CD4-positive, alpha-beta T cell treated with Interleukin-1 beta for 1 hour (primary cell): Measurements from ENCODE around the gene MRGPRD.

Experiments used
- DNase-seq, 2 donors: peaks; one replicate each; pipeline ENCODE4 v3.0.0-alpha.2; 2020 to 2022

MRGPRD gene, protein sequence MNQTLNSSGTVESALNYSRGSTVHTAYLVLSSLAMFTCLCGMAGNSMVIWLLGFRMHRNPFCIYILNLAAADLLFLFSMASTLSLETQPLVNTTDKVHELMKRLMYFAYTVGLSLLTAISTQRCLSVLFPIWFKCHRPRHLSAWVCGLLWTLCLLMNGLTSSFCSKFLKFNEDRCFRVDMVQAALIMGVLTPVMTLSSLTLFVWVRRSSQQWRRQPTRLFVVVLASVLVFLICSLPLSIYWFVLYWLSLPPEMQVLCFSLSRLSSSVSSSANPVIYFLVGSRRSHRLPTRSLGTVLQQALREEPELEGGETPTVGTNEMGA

DNA sequence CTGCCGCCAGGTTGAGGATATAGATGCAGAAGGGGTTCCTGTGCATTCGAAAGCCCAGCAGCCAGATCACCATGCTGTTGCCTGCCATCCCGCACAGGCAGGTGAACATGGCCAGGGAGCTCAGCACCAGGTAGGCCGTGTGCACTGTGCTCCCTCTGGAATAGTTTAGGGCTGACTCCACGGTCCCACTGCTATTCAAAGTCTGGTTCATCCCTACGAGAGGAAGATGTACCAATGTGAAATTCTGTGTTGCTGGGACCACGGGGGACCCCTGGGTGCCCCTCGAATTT, at the start of gene MRGPRD:
Gene MRGPRD (minus strand): TSS at position 211 of the 290 bp plus-strand sequence. CDS start 0 bp downstream, at position 211.
- DNase-seq = no peak

DNA sequence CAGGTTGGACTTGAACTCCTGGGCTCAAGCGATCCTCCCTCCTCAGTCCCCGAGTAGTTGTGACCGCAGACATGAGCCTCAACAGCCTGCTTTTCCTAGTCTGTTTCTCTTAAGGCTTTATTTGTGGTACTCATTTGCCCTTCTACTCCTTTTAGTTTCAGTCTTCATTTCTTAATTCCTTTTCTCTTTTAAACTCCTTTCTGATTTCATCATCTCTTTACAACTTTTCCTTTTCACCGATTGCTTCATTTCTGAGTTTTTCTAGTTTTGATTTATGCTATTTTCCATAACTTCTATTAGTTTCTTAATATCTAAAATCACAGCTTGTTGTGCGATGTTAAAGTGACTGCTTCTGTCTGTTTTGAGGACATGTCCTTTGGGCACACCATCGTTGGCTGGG, 49.5 kb upstream of the MRGPRD start:
- DNase-seq = no peak

DNA sequence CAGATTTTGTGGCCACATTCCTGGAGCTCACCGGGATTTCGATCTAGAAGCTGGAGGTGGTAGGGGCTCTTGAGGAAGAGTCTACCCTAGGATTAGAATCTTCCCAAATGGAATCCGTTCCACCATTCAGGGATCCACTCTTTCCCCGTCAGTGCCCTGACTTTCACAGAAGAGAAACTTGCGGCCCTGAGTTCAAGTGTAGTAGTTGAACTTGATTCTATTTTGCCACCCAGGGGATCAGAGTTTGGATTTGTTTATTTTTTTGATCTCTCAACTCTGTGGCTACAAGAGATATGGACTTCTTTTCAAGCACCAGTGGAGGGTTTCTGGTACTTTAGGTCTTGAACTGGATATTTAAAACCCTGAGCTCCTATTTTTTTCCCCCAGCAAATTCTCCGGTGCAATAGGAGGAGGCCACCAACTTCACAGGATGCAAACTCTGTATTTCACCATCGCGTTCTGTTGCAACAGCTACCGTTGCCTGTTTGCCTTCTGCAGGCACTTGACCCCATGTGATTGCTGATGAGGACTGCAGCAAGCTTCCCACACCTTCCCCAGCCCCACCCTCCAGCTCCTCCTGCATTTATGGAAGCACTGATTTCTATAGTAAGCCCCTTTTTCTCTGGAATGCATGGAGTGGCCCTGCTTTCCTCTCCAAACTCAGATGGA, 47.1 kb upstream of the MRGPRD start:
- no peak for DNase-seq

DNA sequence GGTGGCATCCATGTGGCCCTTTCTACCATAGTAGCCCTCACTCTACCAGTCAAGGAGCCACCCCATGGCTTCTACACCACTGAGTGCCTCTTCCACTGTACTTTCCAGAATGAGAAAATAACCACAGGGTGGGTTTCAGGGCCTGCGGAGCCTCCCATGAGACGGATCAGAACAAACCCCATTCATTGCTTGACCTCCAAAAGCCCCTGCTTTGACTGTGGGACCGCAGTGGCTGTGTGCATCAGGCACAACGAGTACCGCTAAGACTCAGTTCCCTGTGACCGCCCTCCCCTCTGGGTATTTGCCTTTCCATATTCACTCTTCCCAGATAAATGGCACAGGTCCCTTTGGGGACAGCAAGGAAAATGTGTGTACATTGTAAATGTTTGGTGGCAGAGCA, 43.7 kb upstream of the MRGPRD start:
- no peak for DNase-seq

DNA sequence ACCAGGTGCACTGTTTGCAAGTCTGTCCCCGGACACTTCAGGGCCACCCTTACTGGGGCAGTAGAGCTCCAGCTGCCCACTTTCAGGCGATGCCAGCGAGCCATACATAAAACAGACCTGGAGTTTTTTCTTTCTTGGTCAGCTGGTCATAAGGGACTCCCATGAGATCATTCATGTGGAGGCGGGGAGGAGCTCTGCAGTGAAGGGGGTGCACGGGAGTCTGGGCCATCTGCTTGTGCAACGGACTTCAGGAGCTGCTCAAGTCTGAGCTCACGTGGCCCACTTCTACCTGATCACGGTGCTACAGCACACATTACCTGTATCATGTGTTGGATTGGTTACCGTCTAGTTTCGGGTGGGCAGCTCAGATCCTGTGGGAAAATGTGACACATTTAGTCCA, 41.5 kb upstream of the MRGPRD start:
- DNase-seq = no peak

DNA sequence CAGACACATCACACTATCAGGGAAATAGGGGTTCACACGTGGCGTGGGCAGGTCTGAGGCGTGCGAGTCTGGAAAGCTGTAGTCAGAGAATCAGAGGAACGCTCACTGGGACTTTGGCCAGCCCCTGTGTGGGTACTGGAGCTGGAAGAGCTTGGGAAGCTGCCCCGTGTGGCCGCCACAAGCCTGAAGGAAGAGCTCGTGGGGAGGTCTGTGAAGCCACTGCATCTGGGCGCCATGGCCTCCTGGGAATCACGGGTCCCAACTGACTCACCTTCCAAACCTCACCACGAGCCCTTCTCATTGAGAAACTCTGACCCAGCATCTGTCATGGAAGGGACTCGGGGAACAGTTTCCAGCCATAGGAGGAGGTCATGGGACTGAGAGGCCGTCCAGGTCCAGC, 38.1 kb upstream of the MRGPRD start:
- no peak for DNase-seq

DNA sequence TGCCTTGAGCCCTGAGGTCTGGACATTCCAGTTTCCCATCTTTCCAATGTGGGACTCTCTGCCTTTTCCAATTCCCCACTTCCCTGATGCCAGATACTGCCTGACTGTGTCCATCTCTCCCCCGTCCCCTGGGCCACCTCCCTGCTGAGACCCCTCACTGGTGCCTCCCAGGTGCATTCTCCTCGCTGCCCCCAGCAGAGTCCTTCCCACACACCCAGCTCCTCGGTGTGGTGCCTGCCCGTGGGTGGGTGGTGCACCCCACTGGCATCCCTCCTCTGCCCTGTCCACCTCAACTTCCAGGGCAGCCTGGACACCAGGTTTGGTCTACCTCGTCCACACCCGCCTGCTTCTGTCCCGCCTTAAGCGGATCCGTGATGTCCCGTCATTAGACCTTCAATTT, 37.2 kb upstream of the MRGPRD start:
- DNase-seq = no peak

DNA sequence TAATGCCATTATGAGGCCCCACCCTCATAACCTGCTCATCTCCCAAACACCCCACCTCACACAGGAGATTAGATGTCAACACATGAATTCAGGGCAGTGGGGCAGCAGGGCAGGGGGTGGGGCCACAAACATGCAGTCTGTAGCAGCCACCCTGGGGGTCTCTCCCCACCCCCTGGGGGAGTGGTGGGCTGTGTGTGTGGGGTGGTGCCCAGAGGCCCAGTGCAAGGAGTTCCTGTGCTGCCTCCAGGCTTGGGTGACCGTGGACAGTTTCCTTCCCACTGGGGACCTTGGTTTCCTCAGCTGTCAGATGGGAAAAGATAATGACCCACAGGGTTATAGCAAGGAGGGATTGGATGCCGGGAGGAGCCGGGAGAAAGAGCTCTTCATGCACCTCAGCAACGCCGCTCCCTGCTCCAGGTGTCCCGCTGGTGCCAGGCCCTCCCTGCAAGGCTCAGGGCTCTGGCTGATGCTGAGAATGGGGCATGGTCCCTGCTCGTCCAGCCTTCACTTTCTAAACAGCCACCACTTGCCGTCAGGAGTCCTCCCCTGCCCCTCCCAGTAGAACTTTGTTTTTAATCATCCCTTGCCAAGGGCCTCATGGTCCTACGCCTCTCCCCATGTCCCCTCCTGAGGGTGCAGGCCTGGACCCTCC, 34.2 kb upstream of the MRGPRD start:
- no peak for DNase-seq

DNA sequence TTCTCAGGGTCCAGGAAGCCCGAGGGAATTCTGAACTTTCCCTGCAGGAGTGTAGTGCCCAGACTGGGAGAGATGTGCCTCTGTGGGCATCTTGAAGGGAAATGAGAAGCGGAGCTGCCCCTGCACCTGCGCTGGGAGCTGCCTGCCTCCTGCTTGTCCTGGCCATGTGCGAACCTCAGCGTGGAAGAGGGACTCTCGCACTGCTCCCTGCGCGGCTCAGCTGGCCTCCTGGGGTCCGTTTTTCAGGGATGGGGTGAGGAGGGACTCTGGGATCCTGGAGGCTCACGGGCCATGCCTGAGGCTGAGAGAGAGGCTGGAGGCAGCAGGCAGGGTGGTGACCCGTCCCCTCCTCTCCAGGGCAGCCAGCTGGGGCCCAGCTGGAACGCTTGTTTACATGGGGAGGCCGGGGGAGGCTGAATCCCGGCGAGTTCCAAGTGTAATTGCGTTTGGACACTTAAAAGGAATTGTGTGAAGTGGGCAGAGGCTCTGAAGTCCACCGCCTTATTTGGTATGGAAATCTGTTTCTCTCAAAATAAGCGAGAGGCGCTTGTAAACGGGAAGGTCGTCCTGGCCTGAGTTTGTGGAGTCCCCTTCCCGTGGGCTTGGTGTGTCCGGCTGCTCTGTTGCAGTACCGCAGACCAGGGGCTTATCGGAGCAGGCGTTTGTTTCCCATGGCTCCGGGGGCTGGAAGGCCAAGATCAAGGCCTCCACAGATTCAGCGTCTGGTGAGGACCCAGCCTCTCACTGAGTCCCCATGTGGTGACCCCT, 33.5 kb upstream of the MRGPRD start:
- no peak for DNase-seq

DNA sequence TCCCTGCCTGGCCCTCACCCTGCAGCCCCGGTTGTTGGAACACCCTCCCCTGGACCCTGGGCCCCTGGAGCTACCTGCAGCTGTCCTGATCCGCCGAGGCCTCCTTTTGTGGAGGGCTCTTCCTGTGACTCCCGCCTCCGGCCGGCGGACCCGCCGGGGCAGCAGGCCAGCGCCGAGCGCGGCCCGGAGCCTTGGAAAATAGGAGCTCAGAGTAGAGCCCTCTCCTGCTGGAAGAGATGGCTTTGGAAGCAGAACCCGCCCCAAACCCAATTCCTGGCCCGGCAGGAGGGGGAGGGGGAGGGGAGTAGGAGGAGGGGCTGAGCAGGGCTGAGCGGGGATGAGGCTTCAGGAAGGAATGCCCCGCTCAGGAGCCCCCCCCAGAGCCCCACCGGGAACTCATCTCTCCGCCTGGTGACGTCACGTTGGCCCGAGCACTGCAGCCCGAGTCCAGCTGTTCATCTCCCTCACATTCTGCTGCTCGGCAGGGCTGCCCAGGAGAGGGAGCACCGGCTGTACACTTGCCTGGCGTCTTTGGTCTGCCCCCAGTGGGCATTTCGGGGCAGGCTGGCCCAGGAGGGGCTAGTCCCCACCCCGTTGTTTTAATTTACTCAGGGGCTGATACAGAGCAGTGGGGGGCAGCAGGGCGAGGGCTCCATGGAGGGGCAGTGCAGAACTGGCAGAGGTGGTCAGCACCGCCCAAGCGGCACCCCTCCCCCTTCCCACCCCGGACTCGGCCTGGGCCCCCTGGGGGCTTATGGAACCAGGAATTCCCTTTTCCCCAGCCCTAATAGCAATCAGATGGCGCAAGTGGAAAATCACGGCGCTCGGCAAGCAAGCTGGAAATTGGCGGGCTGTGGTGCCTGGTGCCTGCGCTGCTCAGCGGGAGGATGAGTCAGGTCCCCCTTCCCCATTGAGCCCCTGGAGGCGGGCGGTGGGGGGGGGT, 32.5 kb upstream of the MRGPRD start, which contains the start of gene MRGPRF:
Gene MRGPRF (minus strand): TSS at position 238 of the 943 bp plus-strand sequence. CDS start 3,345 bp downstream, outside the sequence.
- DNase-seq = no peak

DNA sequence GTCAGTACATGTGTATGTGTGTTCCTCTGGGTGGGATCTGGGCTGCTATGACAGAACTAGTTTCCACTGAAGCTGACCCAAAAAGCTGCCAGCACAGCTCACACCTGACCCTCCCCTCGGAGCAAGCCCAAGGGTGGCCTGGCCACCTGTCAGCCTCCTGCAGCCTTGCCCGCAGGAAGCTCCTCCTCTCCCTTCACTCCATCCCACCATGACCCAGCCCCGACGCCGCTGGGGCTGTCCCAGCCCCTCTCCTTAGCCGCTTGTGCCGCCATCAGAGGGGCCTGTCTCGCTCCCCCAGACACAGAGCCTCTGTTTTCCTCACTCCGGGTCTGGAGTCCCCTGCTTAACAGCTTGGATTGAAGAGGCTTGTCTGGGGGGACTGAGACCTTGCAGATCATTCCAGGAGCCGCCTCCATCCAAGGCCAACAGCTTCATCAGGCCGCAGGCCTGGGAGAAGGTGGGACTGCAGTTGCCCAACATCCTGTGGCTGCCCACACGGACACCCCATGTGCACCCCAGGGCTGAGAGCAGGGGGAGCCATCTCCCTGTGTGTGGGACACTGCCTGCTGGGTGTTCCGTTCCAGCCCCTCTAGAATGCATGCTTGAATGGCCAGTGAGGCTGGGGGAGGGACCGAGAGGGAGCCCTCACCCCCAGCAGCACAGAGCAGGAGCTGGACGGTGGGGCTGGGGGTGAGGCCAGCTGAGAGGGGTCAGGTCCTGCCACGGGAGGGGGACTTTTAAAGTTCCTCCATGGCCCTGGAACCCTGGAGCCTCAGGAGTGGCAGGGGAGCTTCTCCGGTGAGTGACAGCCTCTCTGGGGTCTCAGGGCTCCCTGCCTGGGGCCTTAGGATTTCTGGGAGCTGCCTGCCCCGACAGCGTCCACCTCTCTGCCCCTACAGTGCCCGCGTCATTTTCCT, 31.6 kb upstream of the MRGPRD start:
- no peak for DNase-seq

DNA sequence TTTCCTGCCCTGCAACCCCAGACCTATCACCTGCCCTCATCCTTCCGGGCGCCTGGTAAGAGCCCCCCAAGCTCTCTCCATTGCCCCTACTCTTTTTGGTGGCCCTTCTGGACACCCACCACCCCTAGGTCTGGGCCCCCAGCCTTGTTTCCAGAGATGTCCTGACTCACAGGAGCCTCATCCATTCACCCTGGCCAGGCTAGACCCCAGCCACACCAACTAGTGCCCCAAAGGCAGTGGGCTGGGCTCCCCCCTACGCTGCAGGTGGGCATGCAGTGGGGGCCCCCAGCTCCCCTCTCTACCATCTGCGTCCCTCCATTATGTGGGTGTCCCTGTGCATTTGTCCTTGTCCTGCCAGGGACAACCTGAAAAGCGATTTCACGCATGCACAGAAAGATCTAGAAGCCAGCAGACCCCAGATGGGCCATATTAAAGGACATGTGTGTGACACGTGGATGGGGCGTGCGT, 30.9 kb upstream of the MRGPRD start:
- DNase-seq = no peak

DNA sequence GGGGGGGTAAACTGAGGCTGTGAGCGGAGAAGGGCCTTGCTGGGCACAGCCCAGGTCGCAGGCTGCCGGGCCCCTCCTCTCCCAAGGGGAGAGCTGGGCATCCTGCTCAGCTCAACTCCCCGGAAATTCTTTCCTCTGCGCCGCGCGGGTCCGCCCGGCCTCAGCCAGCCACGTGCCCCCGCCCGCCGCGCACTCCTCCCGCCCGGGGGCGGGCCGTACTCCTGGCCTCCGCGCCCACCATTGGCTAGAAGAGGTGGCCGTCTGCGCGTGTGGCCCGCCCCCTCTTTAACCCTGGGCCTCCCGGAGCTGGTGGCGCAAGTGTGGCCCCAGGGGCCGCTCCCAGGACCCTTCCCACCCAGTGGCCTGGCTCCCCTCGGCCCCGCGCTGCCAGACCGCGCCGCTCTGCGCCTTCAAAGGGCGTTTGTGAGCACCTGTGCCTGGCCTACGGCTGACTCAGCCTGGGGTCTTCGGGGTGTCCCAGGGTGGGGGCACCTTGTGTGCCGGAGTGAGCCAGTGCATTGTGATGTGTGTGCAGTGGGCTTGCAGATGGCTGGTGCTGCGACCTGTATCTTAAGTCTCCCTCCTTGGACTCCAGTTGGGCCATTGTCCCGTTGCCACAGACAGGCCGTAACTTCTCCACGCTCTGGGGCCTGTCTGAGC, 30.3 kb upstream of the MRGPRD start:
- peak; percentile 10 to 25 for DNase-seq

DNA sequence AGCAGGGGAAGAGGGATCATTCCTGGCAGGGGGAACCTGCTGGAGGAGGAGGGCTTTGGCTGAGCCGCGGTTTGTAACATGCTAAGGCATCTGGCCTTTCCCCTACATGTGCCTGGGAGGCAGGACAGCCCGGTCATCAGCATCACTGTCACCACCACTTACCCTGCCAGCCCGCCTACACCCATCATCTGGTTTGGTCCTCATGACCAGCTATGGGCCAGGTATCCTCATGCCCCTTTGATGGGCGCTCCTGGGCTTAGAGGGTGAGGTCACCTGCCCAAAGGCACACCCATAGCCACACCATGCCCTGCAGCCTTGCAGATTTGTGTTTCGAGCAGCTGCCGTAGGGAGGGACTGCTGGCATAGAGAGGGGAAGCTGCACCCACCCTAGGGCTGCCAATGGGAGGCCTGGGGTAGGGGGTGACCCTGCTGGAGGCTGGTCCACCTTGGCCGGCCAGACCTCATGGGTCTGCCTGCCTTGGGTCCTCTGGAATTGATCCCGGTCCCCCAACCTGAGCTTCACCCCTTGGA, 29.6 kb upstream of the MRGPRD start:
- no peak for DNase-seq

DNA sequence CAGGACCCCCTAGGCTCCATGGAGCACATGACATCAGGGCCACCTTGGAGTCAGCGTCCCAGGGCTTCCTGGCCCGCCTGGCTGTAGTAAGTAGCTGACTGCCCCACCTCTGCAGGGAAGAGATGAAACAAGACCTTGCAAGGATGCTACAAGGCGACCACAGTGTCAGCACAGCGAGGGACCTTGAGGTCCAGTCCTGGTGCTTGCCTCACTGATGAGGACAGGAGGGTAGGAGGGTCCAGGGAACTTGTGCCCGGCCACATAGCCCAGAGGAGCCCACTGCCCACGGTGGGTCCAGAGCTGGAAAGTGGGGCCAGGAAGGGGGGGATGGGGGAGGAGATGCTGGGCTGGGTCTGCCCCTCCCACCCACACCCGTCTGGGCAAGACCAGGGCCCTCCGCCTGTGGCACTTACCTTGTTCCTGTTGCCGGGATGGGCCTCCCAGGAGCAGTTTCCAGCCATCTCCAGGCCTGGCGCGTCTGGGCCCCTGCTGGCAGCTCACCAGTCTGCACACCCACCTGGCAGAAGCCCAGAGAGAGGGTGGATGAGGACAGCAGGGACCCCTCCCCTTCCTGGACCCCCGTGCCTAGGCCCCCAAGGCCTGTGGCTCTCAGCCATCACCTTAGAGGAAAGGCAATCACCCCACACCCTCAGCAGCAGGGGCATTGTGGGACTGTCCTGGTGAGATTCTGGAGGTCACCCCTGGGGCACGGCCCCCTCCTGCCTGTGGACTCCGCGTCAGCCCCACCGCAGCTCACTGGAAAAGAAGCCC, 28.8 kb upstream of the MRGPRD start:
- no peak for DNase-seq

DNA sequence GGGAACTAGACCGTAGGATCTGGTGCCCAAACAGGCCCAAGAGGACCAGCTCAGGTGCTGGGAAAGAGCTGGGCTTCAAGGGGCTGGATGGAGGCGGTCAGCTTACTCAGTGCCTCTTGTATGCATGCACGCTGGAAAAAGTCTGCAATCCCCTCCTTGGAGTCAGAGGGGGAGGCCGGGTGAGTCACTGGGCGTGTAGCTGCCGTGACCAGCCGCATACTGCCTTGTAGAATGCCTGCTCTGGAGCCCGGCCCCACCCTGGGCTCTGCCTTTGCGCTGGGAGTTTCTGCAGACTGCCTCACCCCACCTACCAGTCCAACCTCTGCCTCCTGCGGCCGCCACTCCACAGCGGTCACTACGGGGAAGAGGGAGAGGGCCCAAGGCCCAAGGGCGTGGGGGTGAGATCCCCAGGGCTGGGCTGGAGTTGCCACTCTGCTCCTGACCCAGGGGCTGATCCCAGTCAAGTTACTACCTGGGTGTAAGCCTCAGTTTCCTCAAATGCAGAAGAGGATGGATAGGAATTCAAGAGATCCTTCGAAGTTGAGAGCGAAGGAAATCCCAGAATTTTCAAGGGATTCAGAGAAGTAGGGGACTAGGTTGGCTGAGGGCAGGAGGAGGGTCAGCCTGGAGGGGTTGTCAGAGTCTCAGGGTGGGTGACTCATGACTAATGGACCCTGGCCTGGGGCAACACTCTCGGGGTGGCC, 28.1 kb upstream of the MRGPRD start:
- DNase-seq = no peak

DNA sequence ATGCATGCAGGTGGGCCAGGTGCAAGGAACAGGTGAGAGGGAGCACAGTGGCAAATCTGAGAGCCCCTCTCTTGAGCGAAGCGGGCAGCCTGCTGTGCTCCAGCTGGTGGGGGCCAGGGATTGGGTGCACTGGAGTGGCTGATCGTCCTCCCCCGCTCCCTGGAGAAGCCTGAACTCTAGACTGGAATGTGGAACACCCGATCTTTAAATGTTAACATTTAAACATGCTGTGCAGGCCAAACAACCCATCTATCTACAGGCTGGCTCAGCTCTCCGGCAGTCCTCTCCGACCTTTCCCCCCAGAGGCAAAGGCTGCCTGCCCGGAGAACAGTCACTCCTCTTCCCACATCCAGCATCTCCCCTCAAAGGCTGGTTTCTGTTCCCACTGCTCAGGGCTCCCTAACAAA, 27.2 kb upstream of the MRGPRD start:
- DNase-seq = no peak

DNA sequence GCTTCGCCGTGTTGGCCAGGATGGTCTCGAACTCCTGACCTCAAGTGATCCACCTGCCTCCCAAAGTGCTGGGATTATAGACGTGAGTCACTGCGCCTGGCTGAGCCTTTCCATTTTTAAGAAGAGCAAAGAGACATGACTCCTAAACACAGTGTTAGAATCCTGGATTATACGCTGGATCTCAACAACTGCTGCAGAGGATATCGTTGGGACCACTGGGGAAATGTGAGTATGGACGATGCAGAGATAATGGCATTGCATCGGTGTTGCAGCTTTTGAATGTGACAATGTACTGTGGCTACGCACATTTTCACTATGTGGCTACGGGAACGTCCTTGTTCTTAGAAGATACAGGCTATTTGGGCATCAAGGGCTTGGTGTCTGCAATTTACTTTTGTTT, 26.0 kb upstream of the MRGPRD start:
- DNase-seq = no peak
